GM06990 (cell line): Measurements from ENCODE around the gene SIAH1.

Experiments used
- DNase-seq: peaks from one replicate; pipeline ENCODE4 v3.0.0-alpha.2; 2011; ENCODE audit not compliant: insufficient read length; ENCODE audit errors: extremely low read depth
- H3K27me3 ChIP-seq: replicated peaks from 2 replicates; pipeline ENCODE4 v1.6.0; 2011; ENCODE audit warnings: low read length; ENCODE audit not compliant: control insufficient read depth, insufficient read depth
- H3K36me3 ChIP-seq: 2 replicates; pipeline ENCODE4 v1.5.1; 2011; ENCODE audit warnings: low read length; ENCODE audit not compliant: control insufficient read depth, insufficient read depth
- H3K4me3 ChIP-seq: replicated peaks from 2 replicates; pipeline ENCODE4 v1.5.1; 2011; ENCODE audit warnings: low read depth, mild to moderate bottlenecking, control low read depth, low read length
- CTCF ChIP-seq: IDR thresholded peaks from 2 replicates; pipeline ENCODE4 v1.5.1; 2011; ENCODE audit warnings: low read length, control low read depth, mild to moderate bottlenecking, inconsistent platforms; ENCODE audit not compliant: insufficient read depth, poor library complexity, severe bottlenecking

Gene SIAH1

GRCh38 chr16:48340054-48340453 lies 45.2 kb downstream of the SIAH1 start:
- peaks cover 12% of the 10 kb centered on the region for H3K36me3 ChIP-seq
- no peak for DNase-seq
- TF ChIP-seq CTCF, result no peak

DNA sequence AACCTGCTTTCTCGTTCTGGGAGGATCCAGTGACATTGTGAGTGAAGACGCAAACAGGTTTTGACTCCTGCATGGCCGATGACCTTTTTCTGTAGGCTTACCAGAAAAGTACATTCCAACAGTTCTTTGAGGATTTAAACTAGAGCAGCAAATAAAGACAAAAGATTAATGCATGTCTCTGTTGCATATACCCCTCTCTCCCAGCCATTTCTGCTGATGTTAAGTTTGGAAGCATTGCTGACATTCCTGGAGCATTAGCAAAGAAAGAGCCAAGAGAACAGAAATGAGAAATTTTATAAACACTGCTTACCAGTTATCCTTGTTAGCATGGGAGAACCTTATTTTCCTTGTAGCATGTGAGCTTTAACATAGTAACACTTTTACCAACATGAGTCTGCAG lies 49.3 kb downstream of the SIAH1 start:
- peaks cover 6% of the 10 kb centered on the region for H3K36me3 ChIP-seq
- DNase-seq, result no peak
- TF ChIP-seq CTCF, result no peak
- H3K4me3 ChIP-seq, result no peak overlapping the region
- H3K27me3 ChIP-seq, result no peaks in the 10 kb centered on the region

More at GRCh38 chr16:48340054-48340453, 45.2 kb downstream of the SIAH1 start:
- H3K4me3 ChIP-seq, result no peak overlapping the region
- H3K27me3 ChIP-seq, result no peaks in the 10 kb centered on the region

DNA sequence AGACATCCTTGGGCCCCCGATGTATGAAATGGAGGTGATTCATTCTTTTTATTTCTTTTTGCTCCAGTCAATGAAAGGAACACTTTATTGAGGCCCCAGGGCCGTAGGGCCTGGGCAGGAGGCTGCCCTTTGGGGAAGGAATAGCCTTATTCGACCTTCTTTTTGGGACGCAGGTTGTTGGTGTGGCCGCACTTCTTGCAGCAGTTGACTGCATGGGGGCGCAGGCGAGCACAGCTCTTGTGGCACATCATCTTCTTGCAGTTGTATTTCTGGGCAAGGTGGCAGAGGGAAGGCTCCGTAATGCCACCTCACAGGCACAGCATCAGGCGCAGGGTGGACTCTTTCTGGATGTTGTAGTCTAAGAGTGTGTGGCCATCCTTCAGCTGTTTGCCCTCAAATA lies 50.9 kb downstream of the SIAH1 start:
- Histone ChIP-seq H3K4me3 (no peak overlapping the region), H3K27me3 (no peaks in the 10 kb centered on the region), H3K36me3 (peaks cover 4% of the 10 kb centered on the region)
- peak; percentile 14 for TF ChIP-seq CTCF
- DNase-seq, result no peak

DNA sequence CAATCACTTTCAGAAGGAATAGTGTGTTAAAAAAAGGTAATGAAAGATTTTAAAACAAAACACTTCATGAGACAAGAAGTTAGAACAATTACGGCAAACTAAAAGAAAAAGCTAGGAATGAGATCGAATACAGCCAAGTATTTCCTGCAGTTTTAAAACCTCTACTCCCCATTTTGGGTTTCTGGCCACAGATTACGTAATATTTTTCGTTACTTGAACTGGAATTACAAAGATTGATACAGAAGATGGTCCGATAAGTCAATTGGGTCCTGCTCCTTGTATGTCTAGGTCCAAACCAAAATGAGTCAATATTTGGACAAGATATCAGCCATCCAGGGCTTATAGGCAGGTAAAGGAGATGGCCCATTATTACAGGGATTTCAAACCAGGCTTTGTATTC lies 52.2 kb downstream of the SIAH1 start:
- DNase-seq, result no peak
- Histone ChIP-seq H3K4me3 (no peak overlapping the region), H3K36me3 (peaks cover 4% of the 10 kb centered on the region)

DNA sequence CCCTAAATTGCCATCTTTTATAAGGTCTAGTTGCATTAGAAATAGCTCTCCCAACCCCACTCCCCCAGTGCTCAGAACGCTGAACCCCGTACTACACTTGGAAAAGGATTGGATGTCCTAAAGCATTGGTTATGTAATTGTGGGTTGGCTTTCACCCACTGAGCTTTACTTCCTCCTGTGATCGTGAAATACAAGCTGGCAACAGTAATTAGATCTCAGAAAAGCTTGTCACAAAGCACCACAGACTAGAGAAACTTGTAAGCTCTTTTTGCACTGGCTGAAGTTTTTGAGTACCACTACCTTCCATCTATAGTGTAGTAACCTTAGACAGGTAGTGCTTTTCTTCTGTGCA lies 54.4 kb downstream of the SIAH1 start:
- no peak for TF ChIP-seq CTCF

More for the DNA sequence above, 52.2 kb downstream of the SIAH1 start:
- no peak for TF ChIP-seq CTCF
- H3K27me3 ChIP-seq, result no peaks in the 10 kb centered on the region

DNA sequence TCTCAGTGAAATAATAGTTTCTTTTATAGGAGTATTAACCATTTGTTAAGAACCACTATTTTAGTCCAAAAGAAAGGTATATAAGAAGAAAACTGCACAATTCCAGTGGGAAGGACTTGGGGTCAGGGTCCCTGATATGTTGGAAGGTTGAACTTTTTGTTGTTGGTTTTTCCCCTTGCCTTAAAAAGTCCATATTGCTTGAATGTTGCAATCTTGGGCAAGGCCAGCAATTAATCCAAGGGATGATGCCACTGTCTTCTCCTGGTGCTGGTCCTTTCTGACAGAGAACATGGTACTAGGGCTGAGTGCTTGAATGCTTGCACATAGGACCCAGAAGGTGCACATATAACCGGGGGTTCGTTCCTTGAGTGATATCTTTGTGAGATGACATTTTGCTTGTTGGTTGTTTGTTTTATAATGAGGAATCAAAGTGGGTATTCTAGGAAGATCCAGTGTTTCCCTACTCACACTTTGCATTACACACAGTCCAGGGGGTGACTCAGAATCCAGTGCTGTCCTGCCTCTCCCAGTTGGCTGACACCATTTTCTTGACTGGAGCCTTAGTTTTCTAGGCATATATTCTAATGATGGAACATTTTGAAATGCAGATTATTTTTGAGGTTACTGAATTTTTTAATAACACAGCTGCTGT lies 54.9 kb downstream of the SIAH1 start:
- DNase-seq, result no peak
- no peaks in the 10 kb centered on the region for H3K27me3 ChIP-seq
- no peak for TF ChIP-seq CTCF
- H3K4me3 ChIP-seq, result no peak overlapping the region
- peaks cover 4% of the 10 kb centered on the region for H3K36me3 ChIP-seq

More for the DNA sequence above, 54.4 kb downstream of the SIAH1 start:
- H3K27me3 ChIP-seq, result no peaks in the 10 kb centered on the region
- DNase-seq, result no peak
- H3K4me3 ChIP-seq, result no peak overlapping the region
- H3K36me3 ChIP-seq, result peaks cover 4% of the 10 kb centered on the region
